ENCODE measurements around the gene GNG7. TPM values are rescaled to one million over a fixed set of nuclear protein-coding genes. Genes with fewer than 3 reads are reported as not detected.

Gene GNG7
- polyA plus RNA-seq, 1 experiment, result 0.22 TPM

DNA sequence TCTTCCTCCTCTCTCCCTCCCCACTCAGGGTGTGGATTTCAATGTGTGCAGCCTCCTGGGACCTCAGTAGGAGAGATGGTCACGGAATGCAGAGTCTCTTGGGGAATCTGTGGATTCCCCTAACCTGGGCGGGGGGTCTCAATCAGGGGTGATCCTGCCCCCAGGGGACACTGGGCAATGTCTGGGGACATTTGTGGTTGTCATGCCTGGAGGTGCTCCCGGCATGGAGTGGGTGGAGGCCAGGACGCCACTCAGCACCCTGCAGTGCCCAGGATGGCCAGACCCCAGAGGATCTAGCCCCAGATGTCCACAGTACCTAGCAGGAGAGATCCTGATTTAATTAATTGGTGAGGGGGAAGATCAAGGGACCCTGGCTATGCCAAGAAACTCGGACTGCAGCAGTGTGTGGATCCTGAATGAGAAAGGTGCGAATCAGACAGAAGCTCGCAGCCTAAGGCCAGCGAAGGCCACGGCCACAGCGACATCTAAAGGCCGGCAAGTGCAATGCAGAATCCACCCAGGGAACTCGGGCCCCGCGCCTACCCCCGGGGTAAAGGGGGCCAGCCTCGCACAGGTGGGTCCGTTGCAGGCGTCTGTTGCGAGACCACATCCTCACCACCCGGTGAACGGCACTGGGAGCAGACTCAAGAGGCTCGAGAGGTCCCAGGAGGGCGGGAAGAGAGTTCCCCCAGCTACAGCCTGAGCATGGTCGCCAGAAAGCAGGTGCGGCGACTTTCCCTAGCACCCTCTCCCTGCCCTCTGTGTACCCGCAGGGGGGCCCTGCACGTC is 88.8 kb downstream of the GNG7 start:
- H3K27me3 ChIP-seq (ENCODE audit: control insufficient read depth, insufficient read depth, low read length), result no peaks in the 10 kb centered on the region
- TF ChIP-seq, protein P1, sequence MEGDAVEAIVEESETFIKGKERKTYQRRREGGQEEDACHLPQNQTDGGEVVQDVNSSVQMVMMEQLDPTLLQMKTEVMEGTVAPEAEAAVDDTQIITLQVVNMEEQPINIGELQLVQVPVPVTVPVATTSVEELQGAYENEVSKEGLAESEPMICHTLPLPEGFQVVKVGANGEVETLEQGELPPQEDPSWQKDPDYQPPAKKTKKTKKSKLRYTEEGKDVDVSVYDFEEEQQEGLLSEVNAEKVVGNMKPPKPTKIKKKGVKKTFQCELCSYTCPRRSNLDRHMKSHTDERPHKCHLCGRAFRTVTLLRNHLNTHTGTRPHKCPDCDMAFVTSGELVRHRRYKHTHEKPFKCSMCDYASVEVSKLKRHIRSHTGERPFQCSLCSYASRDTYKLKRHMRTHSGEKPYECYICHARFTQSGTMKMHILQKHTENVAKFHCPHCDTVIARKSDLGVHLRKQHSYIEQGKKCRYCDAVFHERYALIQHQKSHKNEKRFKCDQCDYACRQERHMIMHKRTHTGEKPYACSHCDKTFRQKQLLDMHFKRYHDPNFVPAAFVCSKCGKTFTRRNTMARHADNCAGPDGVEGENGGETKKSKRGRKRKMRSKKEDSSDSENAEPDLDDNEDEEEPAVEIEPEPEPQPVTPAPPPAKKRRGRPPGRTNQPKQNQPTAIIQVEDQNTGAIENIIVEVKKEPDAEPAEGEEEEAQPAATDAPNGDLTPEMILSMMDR (IDR thresholded peaks at IDR 0.05; ENCODE audit: insufficient read depth, low read depth, low read length), result peak; percentile 95
- no peaks in the 10 kb centered on the region for H3K36me3 ChIP-seq (ENCODE audit: control insufficient read depth, insufficient read depth, low read length)
- DNase-seq (ENCODE audit: low read depth), result no peak
- ChIA-PET CTCF (interaction anchor here (0.6 to 5.3 kb wide), 34 partner anchors 10 to 378 kb away, joined by 3 to 54 read pairs (median 5); partner anchors contain the start of genes GADD45B, LMNB2, PLEKHJ1 and TIMM13), POLR2A (interaction anchor here (0.6 kb wide), 1 partner anchor 185 kb away, joined by 3 read pairs; no protein-coding TSS in a partner anchor)
- H3K4me3 ChIP-seq (ENCODE audit: low read depth, low read length), result no peak overlapping the region

DNA sequence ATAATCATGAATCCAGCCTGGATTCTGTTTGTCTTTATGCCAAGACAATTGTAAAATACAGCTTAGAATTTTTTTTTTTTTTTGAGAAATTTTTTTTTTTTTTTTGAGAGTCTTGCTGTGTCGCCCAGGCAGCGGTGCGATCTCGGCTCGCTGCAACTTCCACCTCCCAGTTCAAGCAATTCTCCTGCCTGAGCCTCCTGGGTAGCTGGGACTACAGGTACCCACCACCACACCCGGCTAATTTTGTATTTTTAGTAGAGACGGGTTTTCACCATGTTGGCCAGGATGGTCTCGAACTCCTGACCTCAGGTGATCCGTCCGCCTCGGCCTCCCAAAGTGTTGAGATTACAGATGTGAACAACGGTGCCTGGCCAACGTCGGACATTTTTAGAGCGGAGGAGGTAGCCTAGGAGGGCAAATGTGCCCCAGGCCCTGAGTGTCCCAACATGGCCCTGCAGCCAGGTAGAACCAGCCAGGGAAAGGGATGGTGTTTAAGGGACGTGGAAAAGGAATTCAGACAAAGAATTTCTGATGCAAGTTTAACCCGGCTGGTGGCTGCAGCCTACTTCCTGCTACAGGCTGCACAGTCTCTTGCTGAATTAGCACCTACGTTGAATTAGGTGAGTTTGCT is 89.8 kb downstream of the GNG7 start:
- no peak for DNase-seq (ENCODE audit: low read depth)
- ChIA-PET POLR2A (interaction anchor here (0.7 kb wide), 1 partner anchor 13 kb away, joined by 6 read pairs; no protein-coding TSS in a partner anchor), CTCF (interaction anchor here (0.6 to 5.3 kb wide), 17 partner anchors 10 to 222 kb away, joined by 3 to 54 read pairs (median 7); partner anchors contain the start of genes GADD45B and TIMM13)
- no peak overlapping the region for H3K4me3 ChIP-seq (ENCODE audit: low read depth, low read length)
- H3K27me3 ChIP-seq (ENCODE audit: control insufficient read depth, insufficient read depth, low read length), result no peaks in the 10 kb centered on the region
- TF ChIP-seq, protein P1 (IDR thresholded peaks at IDR 0.05; ENCODE audit: insufficient read depth, low read depth, low read length), result no peak
- no peaks in the 10 kb centered on the region for H3K36me3 ChIP-seq (ENCODE audit: control insufficient read depth, insufficient read depth, low read length)

DNA sequence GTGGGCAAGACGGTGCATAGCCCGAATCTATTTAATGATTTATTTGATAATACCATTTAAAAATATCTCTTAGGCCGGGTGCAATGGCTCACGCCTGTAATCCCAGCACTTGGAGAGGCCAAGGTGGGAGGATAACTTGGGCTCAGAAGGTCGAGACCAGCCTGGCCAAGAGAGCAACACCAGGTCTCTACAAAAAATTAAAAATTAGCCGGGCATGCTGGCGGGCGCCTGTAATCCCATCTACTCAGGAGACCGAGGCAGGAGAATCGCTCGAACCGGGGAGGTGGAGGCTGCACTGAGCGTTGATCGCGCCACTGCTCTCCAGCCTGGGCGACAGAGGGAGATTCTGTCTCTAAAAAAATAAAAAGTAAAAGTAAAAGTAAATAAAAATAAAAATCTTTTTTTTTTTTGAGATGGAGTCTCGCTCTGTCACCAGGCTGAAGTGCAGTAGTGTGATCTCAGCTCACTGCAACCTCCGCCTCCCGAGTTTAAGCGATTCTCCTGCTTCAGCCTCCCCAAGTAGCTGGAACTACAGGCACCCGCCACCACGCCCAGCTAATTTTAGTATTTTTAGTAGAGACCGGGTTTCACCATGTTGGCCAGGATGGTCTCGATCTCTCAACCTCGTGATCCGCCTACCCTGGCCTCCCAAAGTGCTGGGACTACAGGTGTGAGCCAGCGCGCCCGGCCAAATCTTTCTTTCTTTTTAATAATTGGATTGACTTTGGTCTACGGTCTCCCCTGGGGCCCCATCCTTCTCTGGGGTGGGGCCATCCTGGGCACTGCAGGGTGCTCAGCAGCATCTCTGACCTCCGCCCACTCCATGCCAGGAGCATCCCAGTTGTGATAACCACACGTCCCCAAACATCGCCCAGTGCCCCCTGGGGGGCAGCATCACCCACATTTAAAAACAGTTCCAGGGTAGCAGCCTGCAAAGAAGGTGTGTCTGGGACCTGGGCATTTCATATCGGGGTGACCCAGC is 90.7 kb downstream of the GNG7 start:
- Histone ChIP-seq H3K36me3 (ENCODE audit: control insufficient read depth, insufficient read depth, low read length) (no peaks in the 10 kb centered on the region), H3K27me3 (ENCODE audit: control insufficient read depth, insufficient read depth, low read length) (no peaks in the 10 kb centered on the region), H3K4me3 (ENCODE audit: low read depth, low read length) (no peak overlapping the region)
- no peak for DNase-seq (ENCODE audit: low read depth)
- ChIA-PET CTCF (interaction anchor here (0.6 to 5.3 kb wide), 31 partner anchors 9 to 221 kb away, joined by 3 to 54 read pairs (median 5); partner anchors contain the start of genes GADD45B and LMNB2), POLR2A (interaction anchor here (0.6 to 1.7 kb wide), 4 partner anchors 12 to 136 kb away, joined by 3 to 25 read pairs (median 4); partner anchors contain the start of gene GADD45B)
- TF ChIP-seq, protein P1 (IDR thresholded peaks at IDR 0.05; ENCODE audit: insufficient read depth, low read depth, low read length), result no peak

DNA sequence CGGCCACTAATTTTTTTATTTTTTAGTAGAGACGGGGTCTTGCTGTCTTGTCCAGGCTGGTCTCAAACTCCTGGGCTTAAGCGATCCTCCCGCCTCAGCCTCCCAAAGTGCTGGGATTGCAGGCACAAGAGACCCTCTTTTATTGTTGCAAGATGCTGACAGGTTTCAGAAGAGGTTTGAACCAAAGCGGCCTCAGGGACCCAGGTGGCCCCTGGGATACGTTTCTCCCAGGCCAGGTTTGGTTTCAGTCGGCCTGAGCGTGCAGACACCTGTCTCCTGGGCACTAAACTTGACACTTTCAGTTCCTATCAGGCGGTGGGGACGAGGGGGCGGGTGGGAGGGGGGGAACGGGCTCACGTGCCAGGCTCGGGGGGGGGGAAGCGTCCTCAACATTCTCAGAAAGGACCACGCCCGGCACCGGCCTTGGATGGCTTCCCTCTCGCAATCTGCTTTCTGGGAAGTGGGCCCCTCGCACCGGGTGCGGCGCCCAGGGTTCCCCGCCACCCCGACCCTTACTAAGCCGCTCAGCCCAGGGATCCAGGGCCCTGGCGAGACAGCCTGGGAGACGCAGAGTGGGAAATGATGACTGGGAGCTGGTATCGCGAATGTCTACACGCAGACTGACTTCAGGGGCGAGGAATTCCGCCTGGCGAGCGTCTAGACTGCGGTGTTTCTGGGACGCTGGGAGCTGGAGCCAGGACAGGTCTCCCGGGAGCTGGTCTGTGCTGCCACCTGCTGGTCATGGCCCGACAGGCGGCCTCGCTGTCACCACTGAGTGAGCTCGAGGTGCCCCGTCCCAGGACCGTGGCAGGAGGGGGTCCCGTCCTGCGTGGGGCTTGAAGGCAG is 91.6 kb downstream of the GNG7 start:
- no peaks in the 10 kb centered on the region for H3K27me3 ChIP-seq (ENCODE audit: control insufficient read depth, insufficient read depth, low read length)
- peak overlapping the region; percentile 30 for H3K4me3 ChIP-seq (ENCODE audit: low read depth, low read length)
- ChIA-PET POLR2A (interaction anchor here (0.5 to 1.7 kb wide), 4 partner anchors 17 to 135 kb away, joined by 3 to 25 read pairs (median 4); partner anchors contain the start of gene GADD45B), CTCF (interaction anchor here (0.6 to 5.3 kb wide), 33 partner anchors 8 to 218 kb away, joined by 3 to 54 read pairs (median 4); partner anchors contain the start of genes GADD45B and LMNB2)
- peak; percentile 60 for DNase-seq (ENCODE audit: low read depth)
- TF ChIP-seq, protein P1 (IDR thresholded peaks at IDR 0.05; ENCODE audit: insufficient read depth, low read depth, low read length), result peak; percentile 98
- no peaks in the 10 kb centered on the region for H3K36me3 ChIP-seq (ENCODE audit: control insufficient read depth, insufficient read depth, low read length)

Measured in BJ (cell line).